ENCODE results near the gene INPP5D. TPM values are rescaled to one million over a fixed set of nuclear protein-coding genes. Genes with fewer than 3 reads are reported as not detected.

Gene INPP5D
- total and polyA plus RNA-seq, 2 of the 13 experiments (the other 11 are each of a cell fraction or from before 2014, with no cell fraction given) = 16.7 to 18.0 TPM

DNA sequence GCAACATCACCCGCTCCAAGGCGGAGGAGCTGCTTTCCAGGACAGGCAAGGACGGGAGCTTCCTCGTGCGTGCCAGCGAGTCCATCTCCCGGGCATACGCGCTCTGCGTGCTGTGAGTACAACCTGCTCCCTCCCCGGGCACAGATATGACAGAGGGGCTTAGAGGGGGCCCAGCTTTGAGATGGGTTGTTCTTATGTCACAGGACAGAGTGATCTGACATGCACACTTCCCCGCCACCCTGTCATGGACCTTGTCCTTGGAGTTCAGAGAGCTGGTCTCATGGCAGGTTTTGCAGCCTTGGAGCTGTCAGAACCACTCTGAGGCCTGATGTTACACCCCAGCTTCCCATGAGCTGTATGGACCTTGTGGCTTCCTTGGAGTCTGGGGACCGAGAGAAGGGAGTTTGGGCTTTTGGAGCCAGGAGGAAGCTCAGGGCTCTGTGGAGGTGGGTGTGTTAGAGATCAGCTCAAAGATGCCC, 398 bp downstream of the INPP5D start (continued):
- TF ChIP-seq ZBTB49 (CRISPR knock-in tag; IDR thresholded peaks at IDR 0.05; ENCODE audit: borderline replicate concordance) (no peak), ZNF451 (CRISPR knock-in tag; IDR thresholded peaks at IDR 0.05) (no peak; the same call in 1 of the 2 replicates), MXD1 (CRISPR knock-in tag; IDR thresholded peaks at IDR 0.05) (peak; percentile 66), ZBTB39 (CRISPR knock-in tag; IDR thresholded peaks at IDR 0.05) (no peak), NONO (IDR thresholded peaks at IDR 0.05) (no peak), NONO (CRISPR knock-in tag; conservative IDR thresholded peaks at IDR 0.05) (0 out of 2 replicates have a peak, but pooled peaks have one; percentile 64), FUBP1 (CRISPR knock-in tag; IDR thresholded peaks at IDR 0.05; ENCODE audit: borderline replicate concordance) (no peak), ZNF234 (CRISPR knock-in tag; conservative IDR thresholded peaks at IDR 0.05) (no peak), BRF2 (CRISPR knock-in tag; IDR thresholded peaks at IDR 0.05) (no peak), ZBTB25 (CRISPR knock-in tag; IDR thresholded peaks at IDR 0.05) (no peak)
- TF ChIP-seq, protein P1, sequence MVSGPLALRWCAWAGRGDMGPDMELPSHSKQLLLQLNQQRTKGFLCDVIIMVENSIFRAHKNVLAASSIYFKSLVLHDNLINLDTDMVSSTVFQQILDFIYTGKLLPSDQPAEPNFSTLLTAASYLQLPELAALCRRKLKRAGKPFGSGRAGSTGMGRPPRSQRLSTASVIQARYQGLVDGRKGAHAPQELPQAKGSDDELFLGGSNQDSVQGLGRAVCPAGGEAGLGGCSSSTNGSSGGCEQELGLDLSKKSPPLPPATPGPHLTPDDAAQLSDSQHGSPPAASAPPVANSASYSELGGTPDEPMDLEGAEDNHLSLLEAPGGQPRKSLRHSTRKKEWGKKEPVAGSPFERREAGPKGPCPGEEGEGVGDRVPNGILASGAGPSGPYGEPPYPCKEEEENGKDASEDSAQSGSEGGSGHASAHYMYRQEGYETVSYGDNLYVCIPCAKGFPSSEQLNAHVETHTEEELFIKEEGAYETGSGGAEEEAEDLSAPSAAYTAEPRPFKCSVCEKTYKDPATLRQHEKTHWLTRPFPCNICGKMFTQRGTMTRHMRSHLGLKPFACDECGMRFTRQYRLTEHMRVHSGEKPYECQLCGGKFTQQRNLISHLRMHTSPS (CRISPR knock-in tag; IDR thresholded peaks at IDR 0.05; ENCODE audit: low read depth) = peak; percentile 70; the same call in 1 of the 2 replicates
- TF ChIP-seq, protein P2, sequence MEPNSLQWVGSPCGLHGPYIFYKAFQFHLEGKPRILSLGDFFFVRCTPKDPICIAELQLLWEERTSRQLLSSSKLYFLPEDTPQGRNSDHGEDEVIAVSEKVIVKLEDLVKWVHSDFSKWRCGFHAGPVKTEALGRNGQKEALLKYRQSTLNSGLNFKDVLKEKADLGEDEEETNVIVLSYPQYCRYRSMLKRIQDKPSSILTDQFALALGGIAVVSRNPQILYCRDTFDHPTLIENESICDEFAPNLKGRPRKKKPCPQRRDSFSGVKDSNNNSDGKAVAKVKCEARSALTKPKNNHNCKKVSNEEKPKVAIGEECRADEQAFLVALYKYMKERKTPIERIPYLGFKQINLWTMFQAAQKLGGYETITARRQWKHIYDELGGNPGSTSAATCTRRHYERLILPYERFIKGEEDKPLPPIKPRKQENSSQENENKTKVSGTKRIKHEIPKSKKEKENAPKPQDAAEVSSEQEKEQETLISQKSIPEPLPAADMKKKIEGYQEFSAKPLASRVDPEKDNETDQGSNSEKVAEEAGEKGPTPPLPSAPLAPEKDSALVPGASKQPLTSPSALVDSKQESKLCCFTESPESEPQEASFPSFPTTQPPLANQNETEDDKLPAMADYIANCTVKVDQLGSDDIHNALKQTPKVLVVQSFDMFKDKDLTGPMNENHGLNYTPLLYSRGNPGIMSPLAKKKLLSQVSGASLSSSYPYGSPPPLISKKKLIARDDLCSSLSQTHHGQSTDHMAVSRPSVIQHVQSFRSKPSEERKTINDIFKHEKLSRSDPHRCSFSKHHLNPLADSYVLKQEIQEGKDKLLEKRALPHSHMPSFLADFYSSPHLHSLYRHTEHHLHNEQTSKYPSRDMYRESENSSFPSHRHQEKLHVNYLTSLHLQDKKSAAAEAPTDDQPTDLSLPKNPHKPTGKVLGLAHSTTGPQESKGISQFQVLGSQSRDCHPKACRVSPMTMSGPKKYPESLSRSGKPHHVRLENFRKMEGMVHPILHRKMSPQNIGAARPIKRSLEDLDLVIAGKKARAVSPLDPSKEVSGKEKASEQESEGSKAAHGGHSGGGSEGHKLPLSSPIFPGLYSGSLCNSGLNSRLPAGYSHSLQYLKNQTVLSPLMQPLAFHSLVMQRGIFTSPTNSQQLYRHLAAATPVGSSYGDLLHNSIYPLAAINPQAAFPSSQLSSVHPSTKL (CRISPR knock-in tag; IDR thresholded peaks at IDR 0.05) = no peak
